ENCODE results near the gene ZNF627. TPM values are rescaled to one million over a fixed set of nuclear protein-coding genes. Genes with fewer than 3 reads are reported as not detected.
"Not testable (repeated sequence)": the region's sequence is repeated elsewhere in the genome, so short reads cannot be mapped to it uniquely, and the experiment has no call there.

The ZNF627 gene
- total RNA-seq, 4 donors from 2014 or later: 0.40 to 10.2 (median 7.0) TPM

- Histone ChIP-seq H3K9me3 (no peaks in the 10 kb centered on the region), H3K36me3 (no peaks in the 10 kb centered on the region), H3K4me1 (no peaks in the 10 kb centered on the region), H3K4me3 (no peak overlapping the region), H3K27ac (no peak overlapping the region), H3K27me3 (no peaks in the 10 kb centered on the region)
- intact Hi-C loops (cut with DNase I; ENCODE audit: low total_unique reads): no loop called here
- DNase-seq: no peak
- 70% methylated on average over 5 of the region's 5 CpGs; no CpG with 5 or more reads in 1 of the 2 donors for WGBS, 2 donors (ENCODE audit: low coverage in 1 of 2)
- in situ Hi-C loops (cut with MboI; ENCODE audit: low pct_ligation_motif_present in 1 of 4, low pct_unique_long_range_greater_than_20kb in 1 of 4, low sequenced_read_pairs in 3 of 4): no loop called here
- TF ChIP-seq EP300 (IDR thresholded peaks at IDR 0.05; ENCODE audit: low read depth) (no peak), CTCF (IDR thresholded peaks at IDR 0.05) (no peak), POLR2A (IDR thresholded peaks at IDR 0.05) (no peak), POLR2AphosphoS5 (IDR thresholded peaks at IDR 0.05) (no peak)
Observed at GRCh38 chr19:11570039-11570462, 27.2 kb upstream of the ZNF627 start.

- not testable (repeated sequence) for H3K27ac ChIP-seq
- 61 to 78% methylated on average over 3 to 6 of the region's 6 CpGs for WGBS, 2 donors (ENCODE audit: low coverage in 1 of 2)
Observed at GRCh38 chr19:11573354-11573753, 23.9 kb upstream of the ZNF627 start.

GRCh38 chr19:11573763-11574162, 23.5 kb upstream of the ZNF627 start:
- 67 to 74% methylated on average over 3 to 4 of the region's 4 CpGs for WGBS, 2 donors (ENCODE audit: low coverage in 1 of 2)
- H3K27ac ChIP-seq; H3K27me3 ChIP-seq; DNase-seq; intact Hi-C loops (cut with DNase I; ENCODE audit: low total_unique reads); H3K36me3 ChIP-seq; H3K4me3 ChIP-seq; in situ Hi-C loops (cut with MboI; ENCODE audit: low pct_ligation_motif_present in 1 of 4, low pct_unique_long_range_greater_than_20kb in 1 of 4, low sequenced_read_pairs in 3 of 4); H3K4me1 ChIP-seq; H3K9me3 ChIP-seq: not testable (repeated sequence)

More at GRCh38 chr19:11573354-11573753, 23.9 kb upstream of the ZNF627 start:
- H3K27me3 ChIP-seq; intact Hi-C loops (cut with DNase I; ENCODE audit: low total_unique reads); DNase-seq; H3K9me3 ChIP-seq; H3K4me3 ChIP-seq; H3K36me3 ChIP-seq; H3K4me1 ChIP-seq; in situ Hi-C loops (cut with MboI; ENCODE audit: low pct_ligation_motif_present in 1 of 4, low pct_unique_long_range_greater_than_20kb in 1 of 4, low sequenced_read_pairs in 3 of 4): not testable (repeated sequence)

GRCh38 chr19:11574689-11575088, 22.6 kb upstream of the ZNF627 start:
- Histone ChIP-seq H3K36me3 (no peaks in the 10 kb centered on the region), H3K27ac (no peak overlapping the region), H3K9me3 (no peaks in the 10 kb centered on the region), H3K4me3 (no peak overlapping the region), H3K4me1 (peaks cover 0 to 13% (median 10%) of the 10 kb centered on the region in 4 donors), H3K27me3 (peaks cover 10% of the 10 kb centered on the region)
- 69% methylated on average over 6 of the region's 9 CpGs; no CpG with 5 or more reads in 1 of the 2 donors for WGBS, 2 donors (ENCODE audit: low coverage in 1 of 2)
- TF ChIP-seq EP300 (IDR thresholded peaks at IDR 0.05; ENCODE audit: low read depth): no peak
- no peak for TF ChIP-seq POLR2AphosphoS5 (IDR thresholded peaks at IDR 0.05)
- TF ChIP-seq POLR2A (IDR thresholded peaks at IDR 0.05): no peak
- TF ChIP-seq CTCF (IDR thresholded peaks at IDR 0.05): no peak
- in situ Hi-C loops (cut with MboI; ENCODE audit: low pct_ligation_motif_present in 1 of 4, low pct_unique_long_range_greater_than_20kb in 1 of 4, low sequenced_read_pairs in 3 of 4): no loop called here
- DNase-seq: no peak
- intact Hi-C loops (cut with DNase I; ENCODE audit: low total_unique reads): no loop called here

- TF ChIP-seq POLR2A (IDR thresholded peaks at IDR 0.05): no peak
- no peak for TF ChIP-seq EP300 (IDR thresholded peaks at IDR 0.05; ENCODE audit: low read depth)
- no peak for TF ChIP-seq POLR2AphosphoS5 (IDR thresholded peaks at IDR 0.05)
- TF ChIP-seq CTCF (IDR thresholded peaks at IDR 0.05): no peak
- peak overlapping the region in 2 of 4 donors; percentile 8 to 16 for H3K27ac ChIP-seq
- H3K9me3 ChIP-seq: no peaks in the 10 kb centered on the region
- in situ Hi-C loops (cut with MboI; ENCODE audit: low pct_ligation_motif_present in 1 of 4, low pct_unique_long_range_greater_than_20kb in 1 of 4, low sequenced_read_pairs in 3 of 4): no loop called here
- peaks cover 10% of the 10 kb centered on the region for H3K27me3 ChIP-seq
- no peak overlapping the region for H3K4me3 ChIP-seq
- H3K36me3 ChIP-seq: no peaks in the 10 kb centered on the region
- H3K4me1 ChIP-seq: peaks cover 0 to 13% (median 10%) of the 10 kb centered on the region in 4 donors
- intact Hi-C loops (cut with DNase I; ENCODE audit: low total_unique reads): no loop called here
- WGBS, 2 donors (ENCODE audit: low coverage in 1 of 2): 83% methylated on average over 15 of the region's 15 CpGs; no CpG with 5 or more reads in 1 of the 2 donors
- no peak for DNase-seq
Observed at GRCh38 chr19:11576227-11576626, 21.1 kb upstream of the ZNF627 start.
